Measurements from ENCODE around the gene RAB38.

Gene RAB38

DNA sequence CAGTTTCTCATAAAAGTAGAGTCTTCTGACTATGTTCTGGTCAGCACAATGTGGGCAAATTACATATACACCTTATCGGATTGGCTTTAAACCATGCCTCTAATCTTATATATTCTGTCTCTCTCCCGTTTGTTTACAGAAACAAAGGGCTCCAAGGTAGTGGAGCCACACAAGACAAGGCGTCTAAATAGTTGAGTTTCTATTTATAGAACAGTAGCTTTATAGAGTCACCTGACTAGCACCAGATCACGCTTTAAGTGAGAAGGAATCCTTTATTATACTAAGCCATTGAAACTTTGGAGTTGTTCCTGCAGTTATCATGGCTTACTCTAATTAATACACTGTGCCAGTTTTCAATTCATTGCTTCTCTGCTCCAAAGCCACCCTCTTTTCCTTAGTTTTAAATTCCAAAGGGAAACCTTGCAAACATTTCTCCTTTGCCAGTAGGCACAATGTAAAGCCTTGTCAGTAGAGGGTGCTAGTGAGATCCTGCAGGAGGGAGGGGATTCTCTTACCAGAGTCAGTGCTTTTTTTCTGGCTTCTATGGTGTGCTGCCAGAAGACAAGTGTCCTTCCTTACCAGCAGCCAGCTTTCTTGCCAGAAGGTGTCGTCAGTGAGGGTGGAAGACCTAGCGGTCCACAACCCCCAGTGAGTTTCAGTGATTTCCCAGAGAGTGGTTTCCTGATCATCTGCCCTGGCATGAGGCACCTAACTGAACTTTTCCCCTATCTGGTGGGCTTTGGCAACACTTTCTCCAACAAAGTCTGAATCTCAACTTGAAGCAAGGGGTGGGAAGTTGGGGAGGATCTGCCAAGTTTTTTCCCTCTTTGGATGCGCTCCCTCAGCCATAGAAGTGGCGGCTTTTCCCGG lies 71.7 kb downstream of the RAB38 start:
- peak; percentile 52 to 76 (median 65) for DNase-seq

DNA sequence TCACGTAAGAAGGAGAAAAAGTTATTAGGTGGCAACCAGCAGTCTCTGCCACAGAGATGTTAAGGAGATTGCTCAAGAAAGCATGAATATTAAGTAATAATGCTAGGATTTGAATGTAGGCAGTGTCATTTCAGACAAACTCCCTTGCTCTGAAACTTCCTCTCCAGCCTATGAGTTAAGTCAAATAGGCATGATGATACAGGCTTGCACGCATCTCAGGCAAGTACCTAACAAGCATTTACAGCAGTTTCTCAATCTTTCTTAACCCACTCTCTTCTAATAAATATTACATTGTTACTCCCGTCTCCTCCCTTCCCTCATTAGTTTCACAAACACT lies 72.7 kb downstream of the RAB38 start:
- DNase-seq = peak; percentile 53 to 85 (median 72)

DNA sequence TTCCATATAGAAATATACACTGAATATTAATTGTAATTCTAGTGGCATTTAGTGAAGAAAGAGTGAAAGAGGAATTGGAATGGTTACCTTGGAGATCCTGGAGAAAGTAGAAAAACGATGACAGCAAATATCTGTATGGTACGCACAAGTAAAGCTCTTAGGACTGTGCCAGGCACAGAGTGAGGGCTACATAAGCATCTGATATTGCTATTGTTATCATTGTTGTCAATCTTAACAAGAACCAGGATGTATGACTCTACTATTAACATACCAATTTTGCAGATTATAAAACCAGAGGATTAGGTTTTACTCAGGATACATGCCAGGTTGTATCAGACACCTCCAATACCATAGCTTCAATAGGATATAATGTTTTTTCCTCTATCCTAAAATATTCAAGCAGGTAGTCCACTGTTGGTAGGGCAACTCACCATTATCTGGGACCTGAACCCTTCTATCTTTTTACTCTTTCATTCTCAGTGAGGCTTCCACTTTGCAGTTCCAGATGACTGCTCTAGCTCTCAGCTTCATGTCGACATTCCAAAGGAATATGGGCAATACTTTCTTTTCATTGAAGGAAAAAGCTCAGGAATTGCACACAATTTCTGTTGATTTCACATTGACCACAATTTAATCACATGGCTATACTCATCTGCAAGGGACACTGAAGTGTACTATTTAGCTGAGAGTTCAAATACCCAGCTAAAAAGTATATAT lies 73.2 kb downstream of the RAB38 start:
- DNase-seq = no peak

DNA sequence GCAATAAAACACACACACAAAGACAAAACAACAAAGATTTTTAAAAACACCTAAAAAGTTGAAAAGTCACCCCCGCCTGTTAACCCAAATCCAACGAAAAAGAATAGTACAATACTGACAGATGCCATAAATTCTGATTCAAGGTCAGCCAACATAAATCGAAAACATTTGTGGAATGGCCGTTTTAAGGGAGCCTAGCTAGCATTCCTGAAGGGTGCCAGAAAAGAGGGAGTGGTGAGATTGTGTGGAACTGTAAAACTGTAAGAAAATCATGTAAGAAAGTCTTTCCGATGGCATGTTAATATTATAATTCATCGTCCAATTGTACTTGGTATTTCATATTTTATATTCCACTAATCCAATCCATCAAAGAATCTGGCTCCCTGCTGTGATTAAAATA lies 75.1 kb downstream of the RAB38 start:
- DNase-seq = no peak

DNA sequence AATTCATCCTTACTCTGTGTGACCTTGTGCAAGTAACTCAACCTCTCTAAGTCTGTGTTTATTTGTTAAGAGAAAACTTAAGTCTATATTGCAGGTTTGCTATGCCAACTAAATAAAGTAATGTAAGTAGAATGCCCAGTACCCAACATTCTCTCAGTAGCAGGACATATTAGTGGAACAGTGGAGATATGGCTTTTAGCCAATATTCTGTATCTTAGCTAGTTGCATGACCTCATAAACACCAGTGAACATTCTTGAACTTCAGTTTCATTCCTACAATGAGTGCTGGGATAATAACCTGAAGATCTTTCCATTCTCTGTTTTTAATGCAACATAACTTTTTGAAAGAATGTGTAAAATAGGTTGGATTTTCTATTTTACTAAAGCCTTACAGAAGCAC lies 77.0 kb downstream of the RAB38 start:
- DNase-seq = no peak

DNA sequence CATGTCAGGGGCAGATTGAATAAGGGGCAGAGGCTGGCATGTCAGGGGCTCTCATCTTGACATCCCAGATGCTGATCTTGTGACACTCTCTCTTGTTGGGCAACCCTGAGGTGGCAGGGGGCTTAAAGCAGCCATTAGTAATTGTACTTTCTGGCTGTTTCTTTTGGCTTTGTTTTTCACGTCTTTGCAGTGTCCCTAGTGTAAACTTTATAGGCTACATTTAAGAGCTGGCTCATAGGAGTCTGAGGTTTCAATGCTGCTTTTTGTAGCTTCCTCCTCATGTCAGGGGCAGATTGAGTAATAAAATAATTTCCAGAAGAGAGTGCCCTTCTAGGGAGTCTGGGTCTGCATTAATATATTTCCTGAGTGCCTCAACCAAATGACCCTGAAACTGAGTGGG lies 86.1 kb downstream of the RAB38 start:
- DNase-seq = no peak

DNA sequence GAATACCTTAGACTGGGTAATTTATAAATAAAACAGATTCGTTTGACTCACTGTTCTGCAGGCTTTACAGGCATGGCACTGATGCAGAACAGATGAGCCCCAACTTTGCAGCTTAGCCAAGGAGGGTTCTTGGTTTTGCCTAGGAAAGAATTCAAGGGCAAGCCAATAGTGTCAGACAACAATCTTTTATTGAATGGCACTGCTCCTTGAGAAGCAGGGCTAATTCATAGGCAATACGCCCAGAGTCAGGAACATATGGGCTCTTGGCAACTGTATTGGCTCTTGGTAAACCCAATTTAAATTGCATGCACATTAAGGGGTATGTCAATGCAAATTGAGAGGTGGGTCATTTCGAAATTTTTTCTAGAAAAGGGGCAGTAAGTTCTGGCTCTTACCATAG lies 87.9 kb downstream of the RAB38 start:
- no peak for DNase-seq

DNA sequence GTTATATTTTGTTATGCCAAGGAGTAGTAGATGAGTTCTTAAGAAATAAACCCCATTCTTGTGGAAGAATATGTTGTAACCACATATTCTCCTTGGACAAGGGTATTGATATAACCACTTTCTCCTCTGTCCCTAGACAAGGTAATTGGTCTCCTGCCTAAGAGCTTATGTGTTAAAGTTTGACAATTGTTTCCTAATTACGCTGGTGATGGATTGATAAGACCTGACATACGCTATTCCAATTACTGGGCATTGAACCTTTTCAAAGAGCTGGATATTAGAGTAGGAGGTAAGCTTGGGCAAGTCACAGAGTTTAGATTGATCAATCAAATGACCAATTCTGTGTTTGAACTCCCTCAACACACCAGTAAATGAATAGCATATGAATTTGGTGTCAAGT lies 88.9 kb downstream of the RAB38 start:
- DNase-seq = no peak

DNA sequence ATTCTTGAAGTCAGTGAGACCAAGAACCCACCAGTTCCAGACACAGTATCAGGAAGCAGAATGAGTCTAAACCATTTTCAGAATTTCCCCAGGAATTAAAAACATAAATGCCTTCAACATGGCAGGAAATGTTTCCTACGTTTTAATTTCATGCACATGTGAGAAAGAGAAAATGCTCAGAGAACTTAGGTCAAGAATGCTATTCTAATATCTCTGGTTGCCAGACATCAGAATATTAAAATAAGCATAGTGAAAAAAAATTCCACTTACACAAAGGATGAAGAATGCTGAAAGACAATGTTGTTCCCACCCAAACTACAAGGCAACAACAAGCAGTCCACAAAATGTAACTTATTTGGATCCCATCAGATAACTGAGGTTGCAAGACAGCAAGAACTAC lies 104.8 kb downstream of the RAB38 start:
- DNase-seq = no peak

DNA sequence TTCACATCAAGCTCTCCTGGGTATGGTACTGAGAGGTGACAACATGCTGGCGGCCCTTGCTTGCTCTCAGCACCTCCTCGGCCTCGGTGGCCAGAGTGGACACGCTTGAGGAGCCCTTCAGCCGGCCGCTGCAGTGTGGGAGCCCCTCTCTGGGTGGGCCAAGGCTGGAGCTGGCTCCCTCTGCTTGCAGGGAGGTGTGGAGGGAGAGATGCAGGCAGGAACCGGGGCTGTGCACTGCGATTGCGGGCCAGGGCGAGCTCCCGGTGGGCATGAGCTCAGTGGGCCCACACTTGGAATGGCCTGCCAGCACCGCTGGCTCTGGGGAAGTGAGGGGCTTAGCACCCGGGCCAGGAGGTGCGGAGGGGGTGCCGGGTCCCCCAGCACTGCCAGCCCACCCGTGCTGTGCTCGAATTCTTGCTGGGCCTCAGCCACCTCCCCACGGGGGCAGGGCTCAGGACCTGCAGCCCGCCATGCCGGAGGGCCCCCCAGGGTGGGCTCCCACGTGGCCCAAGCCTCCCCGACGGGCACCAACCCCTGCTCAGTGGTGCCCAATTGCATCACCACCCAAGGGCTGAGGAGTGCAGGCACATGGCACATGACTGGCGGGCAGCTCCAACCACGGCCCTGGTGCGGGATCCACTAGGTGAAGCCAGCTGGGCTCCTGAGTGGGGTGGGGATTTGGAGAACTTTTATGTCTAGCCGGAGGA lies 106.2 kb downstream of the RAB38 start:
- no peak for DNase-seq

DNA sequence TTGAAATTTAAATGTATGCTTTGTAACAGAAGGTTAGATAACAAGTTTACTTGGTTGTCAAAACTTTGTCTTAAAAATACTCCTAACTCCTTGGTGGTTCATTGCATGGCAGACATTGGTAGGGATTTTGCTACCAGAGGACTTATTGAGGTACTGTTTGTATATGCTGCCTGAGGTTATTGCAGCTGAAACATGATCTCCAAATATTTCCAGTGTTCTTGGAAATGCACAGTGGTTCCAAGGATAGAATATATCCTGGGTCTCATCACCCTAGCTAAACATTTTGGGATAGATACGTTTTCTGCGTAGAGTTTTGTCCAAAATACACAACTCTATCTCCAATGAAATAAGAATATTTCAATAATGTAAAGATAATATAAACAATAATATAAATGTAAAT lies 109.2 kb downstream of the RAB38 start:
- no peak for DNase-seq

DNA sequence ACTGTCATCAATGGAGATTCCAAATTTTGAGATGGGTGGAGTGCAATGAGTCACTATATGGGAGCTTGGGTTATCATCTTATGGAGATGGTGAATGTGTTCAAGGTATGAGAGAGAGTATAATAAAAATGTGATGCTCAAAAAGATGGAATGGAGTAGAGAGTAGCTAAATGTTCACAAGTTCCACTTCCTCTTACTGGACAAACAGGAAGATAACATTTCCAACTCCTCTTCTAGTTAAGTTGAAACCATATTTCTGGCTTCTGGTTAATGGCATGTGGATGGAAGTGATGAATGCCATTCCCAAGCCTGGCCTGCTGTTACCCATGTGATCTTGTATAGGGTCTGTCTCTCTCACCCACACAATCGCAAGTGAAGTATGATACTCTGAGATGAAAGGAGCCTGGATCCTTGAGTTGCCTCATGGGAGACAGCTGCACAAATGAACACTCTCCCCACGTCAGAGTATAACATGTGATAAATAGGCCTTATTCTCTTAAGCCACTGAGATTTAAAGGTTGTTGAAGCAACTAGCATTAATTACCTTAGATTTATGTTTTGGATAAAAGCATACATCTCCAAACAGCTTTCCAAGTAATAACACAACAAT lies 111.0 kb downstream of the RAB38 start:
- no peak for DNase-seq
